ENCODE results near the gene DCAF8.

DCAF8 gene

DNA sequence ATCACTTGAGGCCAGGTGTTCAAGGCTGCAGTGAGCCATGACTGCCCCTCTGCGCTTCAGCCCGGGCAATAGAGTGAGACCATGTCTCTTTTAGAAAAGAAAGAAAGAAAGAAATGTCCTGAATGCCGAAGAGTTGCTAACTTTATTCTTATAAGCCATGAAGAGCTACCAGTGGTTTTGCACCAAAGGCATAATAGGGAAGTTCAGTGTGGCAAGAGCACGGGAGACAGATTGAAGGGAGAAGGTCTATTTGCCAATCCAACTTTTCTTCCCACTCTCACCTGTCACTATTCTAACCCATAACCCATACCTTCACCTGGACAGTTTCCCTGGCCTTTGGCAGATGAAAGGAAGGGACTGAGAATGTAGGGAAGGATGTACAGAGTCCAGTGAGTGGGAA lies 61.6 kb downstream of the DCAF8 start:
- DNase-seq: no peak

DNA sequence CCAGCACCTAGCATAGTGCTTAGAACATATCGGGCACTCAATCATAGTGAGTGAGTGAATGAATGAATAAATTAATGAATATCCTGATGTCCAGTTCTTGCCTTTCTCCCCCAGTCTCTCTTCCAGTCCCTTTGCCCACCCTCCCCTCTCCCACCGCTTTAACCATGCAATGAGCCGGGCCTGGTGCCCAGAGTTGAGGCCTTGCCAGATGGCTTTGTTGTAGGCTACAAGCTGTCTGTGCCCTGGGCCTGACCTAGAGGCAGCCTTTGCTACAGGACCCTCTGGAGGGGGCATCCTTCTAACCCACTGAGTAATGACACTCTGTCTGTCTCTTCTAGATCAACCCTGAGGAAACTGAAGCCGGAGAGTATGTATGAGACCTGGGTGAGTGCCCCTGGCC lies 65.1 kb downstream of the DCAF8 start:
- no peak for DNase-seq

DNA sequence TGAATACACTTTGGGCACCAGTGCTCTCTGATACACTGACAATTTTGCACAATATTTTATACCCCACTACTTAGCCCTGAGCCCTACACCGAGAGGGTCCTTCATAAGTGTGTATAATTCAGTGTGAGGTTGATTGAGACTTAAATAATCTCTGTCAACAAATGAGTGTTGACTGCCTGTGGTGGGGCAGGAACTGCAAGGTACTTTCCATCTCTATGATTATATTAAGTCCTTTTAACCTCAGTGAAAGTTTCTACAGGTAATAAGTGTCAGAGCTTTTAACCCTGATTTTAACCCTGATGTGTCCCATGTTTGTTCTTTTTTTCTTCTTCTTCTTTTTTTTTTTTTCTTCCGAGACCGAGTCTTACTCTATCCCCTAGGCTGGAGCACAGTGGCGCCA lies 66.2 kb downstream of the DCAF8 start:
- no peak for DNase-seq

DNA sequence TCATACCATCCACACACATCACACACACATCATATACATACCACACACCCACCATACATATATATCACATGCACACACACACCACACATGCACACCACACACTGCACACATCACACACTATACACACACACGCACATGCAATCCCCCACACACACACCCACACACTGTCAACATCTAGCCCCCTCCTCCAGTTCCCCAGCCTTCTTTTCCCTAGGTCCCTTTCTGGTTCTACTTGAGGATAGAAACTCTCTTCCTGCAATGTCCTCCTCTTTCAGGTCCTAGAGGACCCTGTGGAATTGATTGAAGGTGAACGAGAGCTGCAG lies 67.7 kb downstream of the DCAF8 start:
- no peak for DNase-seq

DNA sequence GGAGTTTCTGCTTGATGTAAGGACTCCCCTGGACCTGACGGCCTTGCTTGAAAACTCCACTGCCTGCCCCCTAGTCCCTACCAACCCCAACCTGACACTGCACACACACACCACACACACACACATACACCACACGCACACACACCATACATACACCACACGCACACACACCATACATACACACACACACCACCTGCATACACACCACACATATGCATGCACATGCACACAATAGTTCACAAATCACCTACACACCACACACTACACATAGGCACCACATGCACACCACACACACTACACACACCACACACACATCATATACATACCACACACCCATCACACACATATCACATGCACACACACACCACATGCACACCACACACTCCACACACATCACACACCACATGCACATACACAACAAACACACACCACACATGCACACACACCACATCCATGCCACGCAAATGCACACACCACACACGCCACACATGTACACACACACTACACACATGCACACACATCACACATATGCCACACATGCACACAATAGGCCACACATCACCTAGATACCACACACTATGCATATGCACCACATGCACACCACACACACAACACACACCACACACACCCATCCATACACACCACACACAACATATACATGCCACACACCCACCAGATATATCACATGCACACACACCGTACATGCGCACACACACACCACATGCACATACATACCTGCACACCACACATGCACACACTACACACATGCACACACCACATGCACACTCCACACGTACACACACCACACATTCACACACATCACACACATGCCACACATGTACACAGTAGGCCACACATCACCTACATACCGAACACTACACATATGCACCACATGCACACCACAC lies 68.3 kb downstream of the DCAF8 start:
- DNase-seq: no peak

DNA sequence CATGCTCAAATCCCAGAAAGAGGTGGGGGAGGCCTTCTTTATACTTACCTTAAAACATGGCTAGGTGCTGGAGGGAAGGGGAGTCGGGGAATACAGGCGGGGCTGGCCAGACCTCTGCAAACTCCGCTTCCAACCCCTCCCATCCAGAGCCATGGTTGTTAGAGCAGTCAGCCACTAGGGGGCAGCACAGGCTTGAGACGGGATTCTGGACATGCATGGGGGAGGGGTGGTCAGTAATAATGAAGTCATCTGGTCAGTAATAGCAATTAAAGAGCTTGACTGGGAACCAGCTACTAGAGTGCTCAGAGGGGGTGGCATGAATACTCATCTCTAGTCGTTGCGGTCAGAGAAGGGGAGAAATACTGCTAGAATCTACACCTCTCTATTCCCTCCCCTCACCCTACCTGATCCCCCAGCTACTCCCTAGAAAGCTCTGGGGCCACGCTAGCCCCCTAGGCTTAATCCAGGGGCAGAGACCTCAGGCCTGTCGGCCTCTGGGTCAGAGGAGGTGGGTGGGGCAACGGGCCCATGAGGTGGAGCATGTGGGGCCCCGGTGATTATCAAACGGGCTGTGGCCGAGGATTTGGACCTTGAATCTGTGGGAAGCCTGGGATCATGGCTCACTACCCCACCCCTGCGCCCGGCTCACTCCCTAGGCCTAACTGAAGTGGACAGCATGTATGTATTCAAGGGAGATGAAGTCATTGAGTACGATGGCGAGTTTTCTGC lies 69.1 kb downstream of the DCAF8 start:
- DNase-seq: peak; percentile 44 to 76

DNA sequence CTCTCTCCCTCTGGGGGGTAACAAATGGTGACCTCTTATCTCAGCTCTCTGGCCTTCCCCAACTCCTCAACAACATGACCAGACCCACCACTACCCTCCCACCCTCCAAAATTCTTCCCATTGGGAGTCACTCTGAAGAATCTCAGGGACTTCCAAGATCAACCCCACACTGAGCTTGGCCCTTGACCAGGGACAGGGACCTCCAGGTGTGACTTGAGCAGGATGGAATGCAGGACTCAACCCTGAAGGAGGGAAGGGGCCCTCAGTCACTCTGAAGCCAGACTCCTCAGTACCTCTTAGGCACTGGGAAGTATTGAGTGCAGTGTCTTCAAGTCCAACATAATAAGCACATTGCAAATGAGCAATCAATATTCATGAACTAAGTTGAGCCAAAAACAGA lies 70.1 kb downstream of the DCAF8 start:
- DNase-seq: no peak

DNA sequence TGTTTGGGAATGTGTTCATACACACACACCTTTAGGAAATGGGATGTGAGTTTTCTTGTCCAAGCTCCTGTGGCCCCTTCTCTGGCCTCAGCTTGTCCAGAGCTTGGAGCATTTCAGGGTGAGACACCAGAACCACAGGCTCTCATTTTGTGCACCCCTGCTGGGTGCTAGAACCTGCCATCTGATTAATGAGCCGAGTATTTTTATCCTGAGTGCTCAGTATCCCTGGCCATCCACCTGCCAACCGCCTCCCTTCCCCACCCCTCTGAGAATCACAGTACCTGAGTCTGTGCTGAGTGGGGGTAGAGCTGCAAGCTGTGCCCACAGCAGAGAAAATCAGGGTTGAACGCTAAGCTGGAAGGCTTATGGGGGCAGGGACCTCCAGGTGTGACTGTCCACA lies 70.6 kb downstream of the DCAF8 start:
- DNase-seq: no peak

DNA sequence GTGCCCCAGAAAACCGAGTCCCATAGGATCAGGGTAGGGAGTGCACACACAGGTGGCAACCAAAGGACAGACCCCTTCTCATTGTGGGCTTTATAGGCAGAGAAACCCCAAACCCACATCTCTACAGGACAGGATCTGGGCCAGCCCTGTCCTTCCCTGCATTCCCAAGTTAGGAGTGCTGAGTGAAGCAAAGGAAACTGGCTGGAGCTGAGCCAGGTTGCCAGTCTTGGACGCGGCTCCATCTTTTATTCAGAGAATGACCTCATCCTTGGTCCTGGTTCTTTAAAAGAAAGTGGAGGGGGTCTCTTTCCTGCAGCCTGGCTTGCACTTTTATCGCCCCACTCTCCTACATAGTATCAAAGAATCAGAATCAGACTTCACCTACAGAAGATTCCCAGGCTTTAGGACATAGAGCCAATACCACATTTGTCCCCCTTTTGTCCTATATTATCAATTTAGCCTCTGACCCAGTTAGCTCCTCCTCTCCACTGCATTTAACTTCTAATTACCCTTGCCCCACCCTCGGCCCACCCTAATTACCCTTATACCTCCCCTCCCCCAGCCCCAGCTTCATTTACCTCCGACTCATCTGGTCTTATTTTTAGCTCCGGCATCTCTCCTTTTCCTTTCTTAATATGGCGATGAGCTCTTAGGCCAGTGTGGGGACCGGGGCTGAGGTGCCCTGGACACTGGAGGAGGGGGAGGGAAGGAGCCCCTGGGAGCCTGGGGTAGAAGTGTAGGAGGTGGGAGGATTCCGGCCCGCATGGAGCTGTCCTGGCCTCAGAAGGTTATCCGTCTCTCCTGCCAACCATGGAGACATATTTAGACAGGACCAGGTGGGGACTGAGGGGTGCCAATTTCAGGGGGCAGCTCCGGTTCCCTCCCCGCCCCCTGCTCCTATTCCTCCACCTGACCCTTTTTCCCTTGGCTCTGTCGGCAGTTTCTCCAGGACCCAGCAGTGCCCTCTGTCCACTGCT lies 72.4 kb downstream of the DCAF8 start, which contains the start of gene CASQ1:
CASQ1 (plus strand) TSS at position 927 of the 977 bp plus-strand sequence. CDS start 177 bp downstream, outside the sequence.
- no peak for DNase-seq

DNA sequence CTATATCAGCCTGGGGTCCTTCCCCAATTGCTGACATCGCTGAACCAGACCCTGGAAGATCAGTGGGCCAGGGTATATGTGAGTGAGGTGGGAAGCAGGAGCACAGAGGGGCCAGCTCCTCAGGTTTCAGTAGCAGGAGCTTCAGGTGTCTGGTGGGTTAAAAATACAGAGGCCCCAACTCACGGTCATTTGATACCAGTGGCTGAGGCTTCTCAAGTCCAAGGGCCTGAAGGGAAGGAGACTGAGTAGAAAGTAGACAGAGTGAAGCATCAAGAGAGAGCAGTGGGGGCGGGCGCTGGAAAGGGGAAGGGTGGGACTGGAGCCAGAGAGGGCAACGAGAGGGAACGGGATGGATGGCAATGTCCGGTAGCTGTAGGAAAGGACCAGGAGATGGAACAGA lies 74.0 kb downstream of the DCAF8 start:
- DNase-seq: no peak

DNA sequence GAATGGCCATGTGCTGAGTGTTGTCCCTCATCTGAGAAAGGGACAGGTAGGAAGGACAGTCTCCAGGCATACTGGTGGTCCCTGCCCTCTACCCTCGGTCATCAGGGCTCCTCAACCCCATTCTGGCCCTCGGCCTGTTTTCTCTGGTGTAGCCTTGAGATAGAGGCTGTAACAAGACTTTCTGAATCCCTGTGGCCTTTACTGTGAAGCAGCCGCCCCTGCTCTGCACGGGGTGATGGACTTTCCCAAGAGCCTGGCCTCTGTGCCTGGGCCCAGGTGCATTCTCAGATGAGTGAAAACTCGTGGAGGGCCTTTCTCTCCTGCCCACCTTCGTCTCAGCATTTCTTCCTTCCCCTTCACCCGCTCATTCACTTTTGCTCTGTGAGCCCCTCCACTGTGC lies 74.9 kb downstream of the DCAF8 start:
- DNase-seq: no peak

DNA sequence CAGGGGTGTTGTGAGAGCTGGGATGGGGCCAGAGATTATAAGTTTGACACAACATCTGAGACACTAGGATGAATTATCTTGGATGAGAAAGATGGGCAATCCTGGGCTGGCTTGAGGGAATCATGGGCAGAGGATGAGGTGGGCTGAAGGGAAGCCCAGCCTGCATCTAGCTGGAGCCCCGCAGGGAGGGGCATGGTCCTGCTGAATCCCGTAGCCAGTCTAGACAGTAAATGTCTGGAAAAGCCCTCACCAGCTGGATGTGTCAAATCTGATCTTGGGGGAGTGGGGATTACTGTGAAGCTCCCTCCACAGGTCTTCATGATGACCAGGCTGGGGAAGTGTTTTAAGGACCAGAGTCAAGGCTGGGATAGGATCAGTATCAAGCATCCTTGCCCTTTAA lies 75.6 kb downstream of the DCAF8 start:
- no peak for DNase-seq

DNA sequence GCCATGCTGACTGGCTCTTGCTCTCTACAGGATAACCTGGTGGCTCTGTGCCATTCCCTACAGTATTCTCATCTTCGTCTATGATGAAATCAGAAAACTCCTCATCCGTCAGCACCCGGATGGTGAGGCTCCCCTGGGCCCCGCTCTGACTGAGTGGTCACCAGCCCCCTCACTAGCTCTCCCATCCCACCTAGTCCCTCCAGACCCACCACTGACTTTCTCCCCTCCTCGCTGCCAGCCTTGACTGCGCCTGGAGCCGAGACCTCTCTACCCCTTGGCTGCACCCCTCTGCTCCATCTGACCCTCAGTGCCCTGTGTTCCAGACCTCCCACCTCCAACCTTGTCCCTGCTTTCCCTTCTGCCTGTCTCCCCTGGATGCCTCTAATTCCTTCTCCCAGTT lies 76.1 kb downstream of the DCAF8 start:
- no peak for DNase-seq

DNA sequence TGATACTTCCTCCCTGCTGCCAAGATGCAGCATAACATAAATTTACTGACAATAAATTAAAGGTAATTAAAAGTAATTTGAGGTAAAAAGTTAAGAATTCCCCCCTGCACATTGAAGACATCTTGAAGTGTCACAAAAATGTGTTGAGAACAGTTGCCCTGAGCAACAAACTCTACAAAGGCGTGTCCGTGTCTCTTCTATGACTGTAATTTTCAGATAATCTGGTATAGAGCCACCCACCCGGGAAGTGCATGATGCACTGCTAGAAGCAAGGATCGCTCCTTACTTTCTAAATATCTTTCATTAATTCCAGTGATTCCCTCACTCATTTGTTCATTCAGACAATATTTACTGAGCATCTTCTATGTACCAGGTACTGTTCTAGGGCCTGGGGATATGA lies 83.0 kb downstream of the DCAF8 start:
- no peak for DNase-seq

DNA sequence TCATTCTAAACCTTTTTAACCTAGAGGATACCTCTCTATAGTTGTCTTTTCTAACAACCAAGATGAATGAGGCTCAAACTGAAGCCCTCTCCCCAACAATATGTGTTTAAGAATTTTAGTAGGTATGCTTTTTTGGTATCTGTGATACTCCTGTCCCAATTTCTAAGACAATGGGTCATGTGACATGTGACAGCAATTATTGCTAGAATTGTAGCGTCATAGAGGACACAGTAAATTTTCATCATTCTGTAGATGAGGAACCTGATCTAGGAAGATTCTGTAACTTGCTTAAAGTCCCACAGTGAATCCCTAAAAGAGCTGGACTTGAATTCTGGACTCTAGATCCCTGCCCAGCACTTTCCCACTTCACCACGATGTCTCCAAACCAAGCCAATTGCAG lies 83.6 kb downstream of the DCAF8 start:
- no peak for DNase-seq

DNA sequence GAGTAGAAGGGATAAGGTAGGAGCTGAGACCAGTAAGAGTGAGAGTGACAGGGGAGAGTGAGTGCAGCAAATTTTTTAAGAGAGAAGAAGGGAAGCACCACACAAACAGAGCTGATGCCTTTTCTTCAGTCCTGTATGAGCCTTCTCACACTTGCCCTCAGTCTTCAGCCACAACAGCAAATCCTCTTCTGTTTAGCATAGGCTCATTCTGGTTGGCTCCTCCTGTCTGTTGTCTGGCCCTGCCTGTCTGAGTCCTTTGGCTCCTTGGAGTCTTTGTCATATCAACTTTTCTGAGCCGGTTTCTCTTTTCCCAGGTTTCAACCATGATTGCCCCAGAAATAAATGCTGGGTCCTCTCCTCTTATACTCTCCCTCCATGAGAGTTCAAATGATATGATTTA lies 84.7 kb downstream of the DCAF8 start:
- DNase-seq: no peak

DNA sequence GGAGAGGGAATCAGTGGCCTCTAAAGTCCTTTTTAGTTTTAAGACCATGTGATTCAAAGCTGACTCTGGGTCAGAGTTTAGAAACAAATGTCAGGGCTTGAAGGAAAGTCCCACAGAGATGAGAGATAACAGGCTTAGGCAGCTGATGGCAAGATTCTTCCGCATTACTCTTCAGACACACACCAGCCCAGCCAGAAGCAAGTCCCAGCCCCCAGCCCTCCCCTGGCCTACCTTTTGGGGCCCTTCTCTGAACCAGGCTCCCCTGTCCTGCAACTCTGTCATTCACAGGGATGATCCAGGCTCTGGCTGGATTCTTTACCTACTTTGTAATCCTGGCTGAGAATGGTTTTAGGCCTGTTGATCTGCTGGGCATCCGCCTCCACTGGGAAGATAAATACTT lies 85.1 kb downstream of the DCAF8 start:
- no peak for DNase-seq

DNA sequence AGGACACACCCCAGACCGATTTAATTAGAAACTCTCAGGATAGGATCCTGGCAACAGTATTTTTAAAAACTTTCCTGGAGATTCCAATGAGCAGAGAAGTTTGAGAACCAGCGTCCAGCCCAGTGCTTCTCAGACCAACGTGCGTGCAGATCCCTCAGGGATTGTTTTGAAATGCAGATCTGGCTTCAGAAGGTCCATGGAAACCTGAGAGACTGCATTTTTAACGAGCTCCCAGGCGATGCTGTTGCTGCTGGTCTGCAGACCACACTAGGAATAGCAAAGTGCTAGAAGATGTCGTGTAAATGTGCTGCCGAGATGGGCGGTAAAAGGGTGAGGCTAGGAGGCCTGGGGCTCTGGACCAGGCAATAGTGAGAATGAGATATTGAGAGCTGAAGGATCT lies 90.4 kb downstream of the DCAF8 start:
- DNase-seq: no peak

DNA sequence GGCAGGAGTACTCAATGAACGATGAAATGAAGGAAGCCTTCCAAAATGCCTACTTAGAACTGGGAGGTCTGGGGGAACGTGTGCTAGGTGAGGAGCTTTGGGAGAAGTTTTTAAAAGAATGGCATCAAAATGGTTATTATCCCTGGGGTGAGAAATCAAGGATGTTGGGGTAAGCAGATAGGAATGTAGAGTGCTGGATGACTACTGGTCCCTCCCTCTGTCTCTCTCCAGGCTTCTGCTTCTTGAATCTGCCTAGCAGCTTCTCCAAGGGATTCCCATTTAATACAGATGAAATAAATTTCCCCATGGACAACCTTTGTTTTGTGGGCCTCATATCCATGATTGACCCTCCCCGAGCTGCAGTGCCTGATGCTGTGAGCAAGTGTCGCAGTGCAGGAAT lies 91.0 kb downstream of the DCAF8 start:
- DNase-seq: no peak

DNA sequence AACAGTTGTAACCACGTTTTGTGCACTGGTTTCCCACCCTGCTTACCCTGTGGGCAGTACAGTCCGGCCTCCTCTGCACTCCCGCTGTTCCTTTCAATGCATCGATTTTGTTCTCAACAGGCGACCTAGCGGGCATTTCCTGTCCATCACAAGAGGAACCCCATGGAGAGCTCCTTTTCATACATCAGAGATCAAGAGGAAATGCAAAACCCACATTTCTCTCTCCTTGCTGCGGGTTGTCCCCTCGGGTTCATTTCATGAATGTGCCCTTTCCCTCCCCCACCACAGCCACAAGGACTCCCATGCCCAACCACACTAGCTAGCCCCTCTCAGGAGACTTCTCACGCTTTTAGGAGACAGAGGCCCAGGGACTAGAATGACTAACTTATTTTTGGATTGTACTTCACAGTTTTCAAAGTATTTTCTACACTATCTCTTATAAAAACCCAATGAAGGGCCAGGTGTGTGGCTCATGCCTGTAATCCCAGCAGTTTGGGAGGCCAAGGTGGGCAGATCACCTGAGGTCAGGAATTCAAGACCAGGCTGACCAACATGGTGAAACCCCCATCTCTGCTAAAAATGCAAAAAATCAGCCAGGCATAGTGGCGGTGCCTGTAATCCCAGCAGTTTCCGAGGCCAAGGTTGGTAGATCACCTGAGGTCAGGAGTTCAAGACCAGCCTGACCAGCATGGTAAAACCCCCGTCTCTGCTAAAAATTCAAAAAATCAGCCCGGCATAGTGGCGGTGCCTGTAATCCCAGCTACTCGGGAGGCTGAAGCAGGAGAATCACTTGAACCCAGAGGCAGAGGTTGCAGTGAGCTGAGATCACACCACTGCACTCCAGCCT lies 92.6 kb downstream of the DCAF8 start:
- no peak for DNase-seq

DNA sequence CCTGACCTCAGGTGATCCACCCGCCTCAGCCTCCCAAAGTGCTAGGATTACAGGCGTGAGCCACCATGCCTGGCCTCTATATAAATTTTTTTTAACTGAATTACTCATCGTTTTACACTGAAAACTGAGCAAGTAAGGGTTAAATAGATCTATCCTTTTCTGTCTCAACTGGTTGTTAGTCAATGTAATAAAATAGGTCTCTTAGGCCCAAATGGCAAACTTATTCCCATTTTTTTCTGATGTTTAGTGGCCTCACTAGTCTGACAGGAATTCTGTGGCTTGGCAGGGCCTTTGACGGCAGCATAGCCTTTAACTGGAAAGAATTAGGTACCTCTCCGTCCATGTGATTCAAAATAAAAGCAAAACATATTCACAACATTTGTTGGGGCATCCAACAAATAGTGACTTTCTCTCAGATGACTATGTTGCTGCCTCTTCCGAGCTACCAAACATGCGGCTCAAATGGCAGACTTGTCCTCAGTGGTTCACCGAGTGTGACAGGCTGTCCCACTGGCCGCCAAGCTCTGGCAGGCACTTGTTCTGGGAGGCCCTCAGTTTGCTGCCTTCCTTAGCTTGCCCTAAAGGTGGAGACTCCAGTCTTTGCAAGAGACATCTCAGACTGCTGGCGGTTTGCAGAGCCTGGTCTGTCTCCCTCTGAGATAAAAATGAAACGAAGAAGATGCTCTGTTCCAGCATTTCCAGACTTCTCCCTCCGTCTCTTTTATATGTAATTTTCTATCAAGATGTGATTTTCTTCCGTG lies 93.6 kb downstream of the DCAF8 start:
- DNase-seq: no peak

DNA sequence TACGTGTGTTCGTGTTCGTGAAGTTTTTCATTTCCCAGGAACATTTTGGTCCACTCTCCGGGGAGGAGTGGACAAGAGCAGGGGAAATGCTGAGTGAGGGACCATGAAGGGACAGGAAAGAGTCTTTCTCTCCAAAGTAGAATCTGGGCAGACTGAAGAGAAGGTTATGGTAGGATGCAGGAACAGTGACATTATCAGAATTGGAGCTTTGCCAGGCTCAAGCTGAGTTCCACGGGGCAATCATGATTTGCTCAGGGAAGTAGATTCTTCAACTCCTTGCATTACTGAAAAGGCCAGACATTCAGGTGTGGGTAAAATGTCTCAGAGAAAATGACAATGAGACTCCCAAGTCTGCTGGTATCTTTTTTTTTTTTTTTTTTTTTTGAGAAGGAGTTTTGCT lies 94.3 kb downstream of the DCAF8 start:
- no peak for DNase-seq

Data from SHP77 (cell line).